K562 (cell line): ENCODE measurements around the gene RACK1. TPM values are rescaled to one million over a fixed set of nuclear protein-coding genes. Genes with fewer than 3 reads are reported as not detected.

ENCODE experiments used
- ATAC-seq: fragments of 200-7000 bp; cut with Tn5 transposase; 3 replicates; pipeline ENCODE4 v1.9.1; 2020; ENCODE audit warnings: moderate library complexity
- BruUV-seq: library from RNA; stranded (reverse); fragments of 400-500 nt; replicated peaks from 2 replicates; lab custom pipeline; 2021; lab: Mats Ljungman, UMichigan
- CTCF ChIA-PET: fragments of 300-600 bp; formaldehyde crosslinking; extraction: SDS; loops from one replicate; lab custom pipeline; 2021; ENCODE audit warnings: low intra/inter-chr PET ratio; lab: Yijun Ruan, JAX
- POLR2A ChIA-PET: fragments of 300-600, 350-650 bp; sonication (Branson Sonifier 250); formaldehyde crosslinking; extraction: SDS; loops from one replicate; lab custom pipeline; 2021; ENCODE audit warnings: antibody characterized with exemption, inconsistent platforms; lab: Yijun Ruan, JAX
- DNase-seq, 4 experiments: peaks; one replicate each; pipeline versions ENCODE4 v3.0.0 to v3.0.0-alpha.2; 2011 to 2018; ENCODE audit warnings: low spot score in 3 of 4, mixed read lengths in 3 of 4; ENCODE audit errors: extremely low read depth in 1 of 4
- FAIRE-seq: peaks from 2 replicates; lab custom pipeline; 2011; peaks lifted over from hg19 to GRCh38; lab: Jason Lieb, UNC
- H2AFZ ChIP-seq: 2 replicates; pipeline ENCODE4 v1.6.0; 2011; ENCODE audit warnings: low read depth, low read length, control low read depth, inconsistent platforms
- H3K27ac ChIP-seq: fragments of 200-600 bp; 3 replicates; pipeline ENCODE4 v1.8.0; 2011; ENCODE audit warnings: low read depth, mild to moderate bottlenecking, control low read depth, inconsistent platforms, low read length, moderate library complexity, mixed read lengths; ENCODE audit errors: extremely low read depth
- H3K27me3 ChIP-seq, 2 experiments: fragments of 300-600 bp in 1 of 2; 2 replicates in 1 of 2; 3 replicates in 1 of 2; pipeline versions ENCODE4 v1.6.0 to v1.8.0; 2011; ENCODE audit warnings: inconsistent platforms in 2 of 2, low read length in 2 of 2, mild to moderate bottlenecking in 1 of 2, mixed read lengths in 1 of 2, moderate library complexity in 1 of 2; ENCODE audit not compliant: control insufficient read depth in 2 of 2, insufficient read depth in 2 of 2
- H3K36me3 ChIP-seq: fragments of 300-600 bp; 3 replicates; pipeline ENCODE4 v1.8.0; 2011; ENCODE audit warnings: mild to moderate bottlenecking, low read length, inconsistent platforms; ENCODE audit not compliant: control insufficient read depth, insufficient read depth
- H3K4me1 ChIP-seq, 2 experiments: fragments of 200-600 bp in 1 of 2; replicated peaks in 1 of 2; 2 replicates in 1 of 2; 3 replicates in 1 of 2; pipeline versions ENCODE4 v1.5.1 to v1.8.0; 2011; ENCODE audit warnings: inconsistent platforms in 2 of 2, low read length in 2 of 2, mild to moderate bottlenecking in 1 of 2, mixed read lengths in 1 of 2, moderate library complexity in 1 of 2; ENCODE audit not compliant: control insufficient read depth in 2 of 2, insufficient read depth in 2 of 2
- H3K4me2 ChIP-seq: 2 replicates; pipeline ENCODE4 v1.6.1; 2011; ENCODE audit warnings: low read length, control low read depth, inconsistent platforms, mixed read lengths; ENCODE audit not compliant: insufficient read depth
- H3K4me3 ChIP-seq: fragments of 200-600 bp; sonication (generic), shearing (Covaris generic); 2 replicates; pipeline ENCODE4 v1.5.1; 2016; ENCODE audit warnings: control low read depth, inconsistent platforms
- H3K79me2 ChIP-seq: fragments of 200-600 bp; 3 replicates; pipeline ENCODE4 v1.8.0; 2011; ENCODE audit warnings: low read length, inconsistent platforms; ENCODE audit not compliant: control insufficient read depth, insufficient read depth
- H3K9ac ChIP-seq, 2 experiments: 2 replicates each; pipeline versions ENCODE4 v1.6.0 to v1.6.1; 2011; ENCODE audit warnings: low read depth in 2 of 2, low read length in 2 of 2, control low read depth in 1 of 2, inconsistent platforms in 1 of 2, mild to moderate bottlenecking in 1 of 2, mixed read lengths in 1 of 2; ENCODE audit not compliant: insufficient read depth in 1 of 2
- H3K9me1 ChIP-seq: one replicate; pipeline ENCODE4 v1.6.0; 2011; ENCODE audit warnings: inconsistent platforms, mild to moderate bottlenecking, low read length, moderate library complexity; ENCODE audit not compliant: control insufficient read depth, insufficient read depth
- H3K9me3 ChIP-seq: replicated peaks from 2 replicates; pipeline ENCODE4 v1.5.1; 2011; ENCODE audit warnings: low read depth, low read length, inconsistent platforms; ENCODE audit not compliant: control insufficient read depth, insufficient read depth
- H4K20me1 ChIP-seq: replicated peaks from 2 replicates; pipeline ENCODE4 v1.6.1; 2011; ENCODE audit warnings: low read length, inconsistent platforms, mixed read lengths; ENCODE audit not compliant: control insufficient read depth, insufficient read depth
- CTBP1 ChIP-seq: fragments of 450-650 bp; IDR thresholded peaks from 2 replicates; pipeline ENCODE4 v1.6.1; 2016; ENCODE audit warnings: borderline replicate concordance
- FOXA3 ChIP-seq, 2 experiments: fragments of 450-650 bp in 1 of 2; sonication (generic) in 1 of 2; formaldehyde crosslinking; IDR thresholded peaks in 1 of 2; conservative IDR thresholded peaks in 1 of 2; 2 replicates each; pipeline versions ENCODE4 v1.4.0 to v1.8.0; 2020 to 2022; ENCODE audit warnings: mild to moderate bottlenecking in 2 of 2, missing genetic modification reagents in 1 of 2
- LCOR ChIP-seq: sonication (generic); formaldehyde crosslinking; IDR thresholded peaks from 2 replicates; pipeline ENCODE4 v1.8.0; 2022; ENCODE audit warnings: mild to moderate bottlenecking, missing genetic modification reagents
- OTX1 ChIP-seq: fragments of 450-650 bp; formaldehyde crosslinking; IDR thresholded peaks from 2 replicates; pipeline ENCODE4 v1.4.0; 2022; ENCODE audit warnings: mild to moderate bottlenecking
- RBM15 ChIP-seq: fragments of 200-400 bp; formaldehyde crosslinking; IDR thresholded peaks from 2 replicates; pipeline ENCODE4 v1.6.1; 2018; ENCODE audit warnings: mild to moderate bottlenecking, low read length, moderate library complexity; ENCODE audit not compliant: insufficient read depth
- RBM39 ChIP-seq: fragments of 200-400 bp; formaldehyde crosslinking; optimal IDR thresholded peaks from 2 replicates; pipeline ENCODE3; 2018; ENCODE audit warnings: low read depth, low read length
- SIX5 ChIP-seq, 2 experiments: IDR thresholded peaks; 2 replicates each; pipeline ENCODE4 v1.6.1; 2011; ENCODE audit warnings: low read length in 2 of 2, borderline replicate concordance in 1 of 2, low read depth in 1 of 2, mild to moderate bottlenecking in 1 of 2, moderate library complexity in 1 of 2; ENCODE audit not compliant: insufficient read depth in 1 of 2
- STAG1 ChIP-seq: sonication (generic); formaldehyde crosslinking; IDR thresholded peaks from 2 replicates; pipeline ENCODE4 v1.5.0; 2020; ENCODE audit warnings: missing genetic modification reagents, borderline replicate concordance
- TARDBP ChIP-seq: fragments of 450-650 bp; IDR thresholded peaks from 2 replicates; pipeline ENCODE4 v1.6.1; 2016
- ZBTB12 ChIP-seq: fragments of 250-450 bp; sonication (Bioruptor Pico); IDR thresholded peaks from 2 replicates; pipeline ENCODE4 v1.4.0; 2020
- ZBTB2 ChIP-seq: fragments of 450-650 bp; IDR thresholded peaks from 2 replicates; pipeline ENCODE4 v1.6.1; 2016; ENCODE audit warnings: antibody characterized with exemption
- ZBTB8A ChIP-seq: fragments of 450-650 bp; IDR thresholded peaks from 2 replicates; pipeline ENCODE4 v1.6.1; 2018; ENCODE audit warnings: mild to moderate bottlenecking, moderate library complexity; ENCODE audit not compliant: partially characterized antibody
- ZNF253 ChIP-seq: fragments of 250-450 bp; sonication (Bioruptor Pico); conservative IDR thresholded peaks from 2 replicates; pipeline ENCODE4 v1.6.1; 2021; ENCODE audit warnings: mild to moderate bottlenecking
- ZNF707 ChIP-seq: fragments of 250-450 bp; sonication (Bioruptor Pico); conservative IDR thresholded peaks from 2 replicates; pipeline ENCODE4 v1.8.0; 2022; ENCODE audit warnings: inconsistent platforms, mild to moderate bottlenecking, moderate library complexity
- ZNF766 ChIP-seq: fragments of 200-800 bp; sonication (Bioruptor generic); conservative IDR thresholded peaks from 2 replicates; pipeline ENCODE4 v1.6.1; 2016; ENCODE audit warnings: missing genetic modification characterization, missing compliant biosample characterization
- WGBS: fragments of 100-300 bp; shearing (Covaris generic); methylation state at CpG from one replicate; pipeline ENCODE4 v1.1.6; 2016; ENCODE audit warnings: low coverage, mixed read lengths; ENCODE audit not compliant: insufficient coverage; ENCODE audit errors: missing lambda C conversion rate; 5-methylcytosine and 5-hydroxymethylcytosine counted together
- in situ Hi-C: fragments of 300-500 bp; cut with MboI; formaldehyde crosslinking; loops from 4 replicates; pipeline ENCODE4 v1.15.0; 2018; ENCODE audit warnings: inconsistent platforms, mixed read lengths
- intact Hi-C: fragments of 100-400 bp; cut with micrococcal nuclease; formaldehyde crosslinking; loops from 2 replicates; pipeline ENCODE4 v1.14.2; 2022
- polyA plus RNA-seq, 8 experiments: library from polyadenylated mRNA; depleted of rRNA in 4 of 8; stranded (reverse) in 5 of 8; unstranded in 3 of 8; fragments of >200 nt; fragmentation: Nextera tagmentation in 2 of 8; fragmentation: Illumina TruSeq in 1 of 8; extraction: Ambion mirVana in 2 of 8; extraction: Trizol in 1 of 8; gene quantifications; 2 replicates each; pipeline versions ENCODE4 v1.2.1 to v1.2.3, GENCODE V29; 2011 to 2014; ENCODE audit warnings: inconsistent platforms in 1 of 8, missing spikeins in 1 of 8
- total RNA-seq, 7 experiments: library from RNA; depleted of rRNA in 6 of 7; stranded (reverse); fragments of >200 nt in 6 of 7; fragmentation: Illumina TruSeq in 2 of 7; extraction: Trizol in 2 of 7; gene quantifications; 2 replicates each; pipeline versions ENCODE4 v1.2.1 to v1.2.3, GENCODE V29; 2011 to 2021; ENCODE audit warnings: low replicate concordance in 1 of 7
- TF ChIP-seq, protein P1 (sequence below): sonication (generic); IDR thresholded peaks from 2 replicates; pipeline ENCODE4 v1.6.1; 2016
- TF ChIP-seq, protein P2 (sequence below): IDR thresholded peaks from 3 replicates; pipeline ENCODE4 v1.6.1; 2011; ENCODE audit warnings: borderline replicate concordance, mild to moderate bottlenecking, moderate library complexity; ENCODE audit not compliant: insufficient read length; ENCODE audit errors: extremely low read depth

The RACK1 gene
- total and polyA plus RNA-seq, 9 of the 15 experiments (the other 6 are each of a cell fraction or from before 2014, with no cell fraction given) = 2,303 to 5,311 (median 3,833) TPM

- peak overlapping the region; percentile 73 to 92 for H3K9ac ChIP-seq
- ChIA-PET CTCF (no interaction called here), POLR2A (interaction anchor here (0.6 to 2.4 kb wide), 3 partner anchors 10 to 48 kb away, joined by 3 to 18 read pairs (median 3); no protein-coding TSS in a partner anchor)
- FAIRE-seq (no peak), ATAC-seq (peak; percentile 5), DNase-seq (peak in 1 of 4 experiments; percentile 19)
- no peaks in the 10 kb centered on the region for H3K9me3 ChIP-seq
- H3K27me3 ChIP-seq = no peaks in the 10 kb centered on the region
- H4K20me1 ChIP-seq = no peaks in the 10 kb centered on the region
- H3K4me3 ChIP-seq = peak overlapping the region; percentile 51
- BruUV-seq = no TSS peak
- no peaks in the 10 kb centered on the region for H3K36me3 ChIP-seq
- H3K4me2 ChIP-seq = peak overlapping the region; percentile 94
- H3K9me1 ChIP-seq = no peaks in the 10 kb centered on the region
- peaks cover 4 to 36% of the 10 kb centered on the region in 2 experiments; a peak in 4 of 5 replicates for H3K4me1 ChIP-seq
- peak overlapping the region; percentile 87 for H3K27ac ChIP-seq
- intact Hi-C loops = loop anchor here (1.0 to 5.0 kb wide), 3 partner anchors 10 to 45 kb away; no protein-coding TSS in a partner anchor
- under 1% methylated on average over 13 of the region's 13 CpGs for WGBS
- H3K79me2 ChIP-seq = no peaks in the 10 kb centered on the region
- peak overlapping the region; percentile 92 for H2AFZ ChIP-seq
- in situ Hi-C loops = no loop called here
- TF ChIP-seq OTX1 (CRISPR knock-in tag) (no peak), LCOR (0 out of 2 replicates have a peak, but pooled peaks have one; percentile 9), RBM15 (no peak), ZNF707 (CRISPR knock-in tag) (no peak), ZBTB2 (peak; percentile 80; the same call in 1 of the 2 replicates), ZNF253 (CRISPR knock-in tag) (no peak), ZBTB8A (no peak), CTBP1 (0 out of 2 replicates have a peak, but pooled peaks have one; percentile 6), STAG1 (CRISPR knock-in tag) (no peak), FOXA3 (CRISPR knock-in tag; conservative IDR thresholded peaks at IDR 0.05 in 1 of 2, IDR thresholded peaks at IDR 0.05 in 1 of 2) (peak in 1 of 2 experiments; percentile 44; a peak in 1 of 4 replicates), SIX5 (IDR thresholded peaks at IDR 0.05; ENCODE audit: borderline replicate concordance in 1 of 2, insufficient read depth in 1 of 2, low read depth in 1 of 2, low read length in 2 of 2) (no peak), RBM39 (peak; percentile 8), TARDBP (no peak), ZNF766 (CRISPR knock-in tag) (no peak), ZBTB12 (CRISPR knock-in tag) (no peak)
- TF ChIP-seq, protein P1, sequence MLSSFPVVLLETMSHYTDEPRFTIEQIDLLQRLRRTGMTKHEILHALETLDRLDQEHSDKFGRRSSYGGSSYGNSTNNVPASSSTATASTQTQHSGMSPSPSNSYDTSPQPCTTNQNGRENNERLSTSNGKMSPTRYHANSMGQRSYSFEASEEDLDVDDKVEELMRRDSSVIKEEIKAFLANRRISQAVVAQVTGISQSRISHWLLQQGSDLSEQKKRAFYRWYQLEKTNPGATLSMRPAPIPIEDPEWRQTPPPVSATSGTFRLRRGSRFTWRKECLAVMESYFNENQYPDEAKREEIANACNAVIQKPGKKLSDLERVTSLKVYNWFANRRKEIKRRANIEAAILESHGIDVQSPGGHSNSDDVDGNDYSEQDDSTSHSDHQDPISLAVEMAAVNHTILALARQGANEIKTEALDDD = no peak
- TF ChIP-seq, protein P2, sequence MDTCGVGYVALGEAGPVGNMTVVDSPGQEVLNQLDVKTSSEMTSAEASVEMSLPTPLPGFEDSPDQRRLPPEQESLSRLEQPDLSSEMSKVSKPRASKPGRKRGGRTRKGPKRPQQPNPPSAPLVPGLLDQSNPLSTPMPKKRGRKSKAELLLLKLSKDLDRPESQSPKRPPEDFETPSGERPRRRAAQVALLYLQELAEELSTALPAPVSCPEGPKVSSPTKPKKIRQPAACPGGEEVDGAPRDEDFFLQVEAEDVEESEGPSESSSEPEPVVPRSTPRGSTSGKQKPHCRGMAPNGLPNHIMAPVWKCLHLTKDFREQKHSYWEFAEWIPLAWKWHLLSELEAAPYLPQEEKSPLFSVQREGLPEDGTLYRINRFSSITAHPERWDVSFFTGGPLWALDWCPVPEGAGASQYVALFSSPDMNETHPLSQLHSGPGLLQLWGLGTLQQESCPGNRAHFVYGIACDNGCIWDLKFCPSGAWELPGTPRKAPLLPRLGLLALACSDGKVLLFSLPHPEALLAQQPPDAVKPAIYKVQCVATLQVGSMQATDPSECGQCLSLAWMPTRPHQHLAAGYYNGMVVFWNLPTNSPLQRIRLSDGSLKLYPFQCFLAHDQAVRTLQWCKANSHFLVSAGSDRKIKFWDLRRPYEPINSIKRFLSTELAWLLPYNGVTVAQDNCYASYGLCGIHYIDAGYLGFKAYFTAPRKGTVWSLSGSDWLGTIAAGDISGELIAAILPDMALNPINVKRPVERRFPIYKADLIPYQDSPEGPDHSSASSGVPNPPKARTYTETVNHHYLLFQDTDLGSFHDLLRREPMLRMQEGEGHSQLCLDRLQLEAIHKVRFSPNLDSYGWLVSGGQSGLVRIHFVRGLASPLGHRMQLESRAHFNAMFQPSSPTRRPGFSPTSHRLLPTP = no peak
These were observed 26.0 kb downstream of the RACK1 start for GRCh38 chr5:181217803-181218062.
